ENCODE measurements around the gene NMNAT1.
"Not testable (repeated sequence)": the region's sequence is repeated elsewhere in the genome, so short reads cannot be mapped to it uniquely, and the experiment has no call there.

The NMNAT1 gene

DNA sequence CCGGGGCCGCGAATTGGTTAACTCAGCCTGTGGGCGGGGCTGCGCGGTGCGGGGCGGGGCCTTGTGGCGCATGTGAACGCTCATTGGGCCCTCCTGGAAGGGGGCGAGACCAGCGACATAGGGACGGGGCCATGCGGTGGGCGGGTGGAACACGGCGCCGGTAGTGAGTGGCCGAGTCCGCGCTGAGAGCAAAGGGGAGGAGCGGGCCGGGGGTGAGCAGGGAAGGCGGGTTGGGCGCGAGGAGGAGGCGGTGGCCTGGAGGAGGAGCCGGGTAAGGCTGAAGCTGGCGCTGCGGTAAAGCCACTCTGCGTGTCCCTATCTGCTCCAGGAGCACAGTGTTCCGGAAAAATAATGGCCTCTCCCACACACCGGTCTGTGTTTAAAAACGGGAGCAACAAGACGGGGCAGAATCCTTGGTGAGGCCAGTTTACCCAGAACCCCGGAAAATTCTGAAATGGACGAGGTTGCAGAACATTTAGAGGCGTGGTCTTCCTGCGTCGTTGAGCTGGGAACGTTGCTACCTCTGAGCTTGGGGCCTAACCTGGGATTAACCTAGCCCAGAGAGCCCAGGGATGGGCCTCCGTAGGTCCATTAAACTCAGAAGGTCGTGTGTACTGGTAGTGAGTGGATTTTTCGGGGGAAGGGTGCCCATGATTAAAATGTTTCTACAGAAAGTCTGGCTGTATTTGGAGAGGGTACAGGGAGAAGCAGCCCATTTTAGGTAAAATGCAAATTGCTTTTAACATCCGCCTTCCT, 32.7 kb upstream of the NMNAT1 start:
- Mint-ChIP-seq H3K4me1 (peaks cover 28% of the 10 kb centered on the region), H3K27ac (peak overlapping the region; percentile 95), H3K9me3 (no peaks in the 10 kb centered on the region), H3K36me3 (no peaks in the 10 kb centered on the region), H3K27me3 (no peaks in the 10 kb centered on the region), H3K4me3 (peak overlapping the region; percentile 94)
- ATAC-seq, result peak; percentile 98

DNA sequence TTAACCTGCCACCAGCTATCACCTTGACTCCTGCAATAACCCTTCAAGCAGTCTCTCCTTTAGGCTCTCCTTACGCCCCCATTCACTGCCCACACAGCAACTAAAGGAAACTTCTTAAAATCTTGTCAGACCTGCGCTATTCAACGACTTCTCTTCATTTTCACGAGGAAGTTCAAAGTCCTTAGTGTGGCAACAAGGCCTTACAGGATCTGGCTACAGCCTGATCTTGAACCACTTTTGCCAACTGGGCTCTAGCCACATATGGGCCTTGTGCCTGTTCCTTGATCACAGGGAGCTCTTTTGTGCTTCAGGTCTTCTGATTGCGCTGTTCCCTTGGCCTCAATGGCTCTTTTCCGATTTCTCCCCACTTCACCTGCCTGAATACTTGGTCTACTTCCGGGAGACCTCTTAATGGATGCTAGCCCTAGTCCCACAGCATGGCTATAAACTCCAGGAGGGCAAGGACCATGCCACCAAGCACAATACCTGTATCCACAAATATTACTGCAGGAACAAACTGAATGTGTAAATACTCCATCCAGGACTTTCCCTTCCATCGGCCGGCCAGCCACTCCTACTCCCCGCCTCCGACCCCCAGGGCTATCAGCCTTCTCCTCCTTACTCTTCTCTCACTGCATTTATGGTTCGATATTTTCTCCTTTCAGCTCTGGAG, 30.9 kb upstream of the NMNAT1 start:
- peak overlapping the region; percentile 45 for H3K4me3 Mint-ChIP-seq
- H3K9me3 Mint-ChIP-seq, result no peaks in the 10 kb centered on the region
- no peak for ATAC-seq
- peaks cover 28% of the 10 kb centered on the region for H3K4me1 Mint-ChIP-seq
- no peaks in the 10 kb centered on the region for H3K36me3 Mint-ChIP-seq
- H3K27ac Mint-ChIP-seq, result peak overlapping the region; percentile 20
- no peaks in the 10 kb centered on the region for H3K27me3 Mint-ChIP-seq

DNA sequence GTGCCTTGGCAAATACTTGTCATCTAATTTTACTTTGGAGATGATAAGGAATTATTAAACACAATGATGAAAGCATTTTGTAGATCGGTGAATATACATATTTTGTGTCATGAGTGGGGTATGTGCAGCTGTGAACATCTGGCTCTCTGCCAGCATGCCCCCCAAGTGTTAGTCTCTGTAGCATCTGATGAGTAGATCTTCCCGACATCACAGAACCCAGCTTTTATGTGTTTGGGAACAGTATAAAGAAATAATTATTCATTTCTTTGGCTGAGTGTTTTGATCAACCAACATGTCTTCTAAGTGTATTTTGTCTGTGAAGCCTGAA, 28.7 kb upstream of the NMNAT1 start:
- Mint-ChIP-seq H3K27me3 (no peaks in the 10 kb centered on the region), H3K9me3 (no peaks in the 10 kb centered on the region), H3K27ac (no peak overlapping the region), H3K4me3 (no peak overlapping the region), H3K4me1 (peaks cover 15% of the 10 kb centered on the region), H3K36me3 (no peaks in the 10 kb centered on the region)
- ATAC-seq, result no peak

DNA sequence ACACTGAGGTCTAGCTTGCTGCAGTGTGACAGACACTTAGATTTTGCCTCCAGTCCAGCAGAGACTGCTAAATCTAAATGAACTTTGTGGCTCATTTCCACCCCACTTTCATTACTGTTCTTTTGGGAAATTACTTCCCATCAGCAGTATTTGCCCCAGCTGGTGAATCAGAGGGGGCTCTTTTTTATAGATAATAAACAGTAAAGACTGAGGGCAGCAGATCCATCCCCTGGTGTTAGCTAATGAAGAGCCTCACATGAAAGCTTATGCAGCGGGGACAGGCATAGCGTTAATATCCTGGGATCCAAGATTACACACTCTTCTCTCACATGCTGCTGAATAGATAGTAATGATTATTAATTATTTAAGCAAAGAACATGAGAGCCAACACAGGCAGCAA, 26.8 kb upstream of the NMNAT1 start:
- H3K36me3 Mint-ChIP-seq, result no peaks in the 10 kb centered on the region
- H3K4me1 Mint-ChIP-seq, result peaks cover 7% of the 10 kb centered on the region
- H3K27me3 Mint-ChIP-seq, result no peaks in the 10 kb centered on the region
- H3K4me3 Mint-ChIP-seq, result no peak overlapping the region
- H3K27ac Mint-ChIP-seq, result no peak overlapping the region
- H3K9me3 Mint-ChIP-seq, result no peaks in the 10 kb centered on the region
- no peak for ATAC-seq

DNA sequence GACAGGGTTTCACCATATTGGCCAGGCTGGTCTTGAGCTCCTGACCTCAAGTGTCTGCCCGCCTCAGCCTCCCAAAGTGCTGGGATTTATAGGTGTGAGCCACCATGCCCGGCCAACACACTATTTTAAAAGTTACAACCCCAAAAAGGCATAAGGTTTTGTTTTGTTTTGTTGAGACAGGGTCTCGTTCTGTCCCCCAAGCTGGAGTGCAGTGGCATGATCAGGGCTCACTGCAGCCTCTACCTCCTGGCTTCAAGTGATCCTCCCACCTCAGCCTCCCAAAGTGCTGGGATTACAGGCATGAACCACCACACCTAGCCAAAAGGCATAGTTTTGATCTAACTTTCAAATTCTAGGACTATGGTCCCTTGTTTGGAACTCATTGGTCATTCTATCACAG, 25.8 kb upstream of the NMNAT1 start:
- H3K27me3 Mint-ChIP-seq, H3K36me3 Mint-ChIP-seq, H3K4me1 Mint-ChIP-seq: not testable (repeated sequence)

DNA sequence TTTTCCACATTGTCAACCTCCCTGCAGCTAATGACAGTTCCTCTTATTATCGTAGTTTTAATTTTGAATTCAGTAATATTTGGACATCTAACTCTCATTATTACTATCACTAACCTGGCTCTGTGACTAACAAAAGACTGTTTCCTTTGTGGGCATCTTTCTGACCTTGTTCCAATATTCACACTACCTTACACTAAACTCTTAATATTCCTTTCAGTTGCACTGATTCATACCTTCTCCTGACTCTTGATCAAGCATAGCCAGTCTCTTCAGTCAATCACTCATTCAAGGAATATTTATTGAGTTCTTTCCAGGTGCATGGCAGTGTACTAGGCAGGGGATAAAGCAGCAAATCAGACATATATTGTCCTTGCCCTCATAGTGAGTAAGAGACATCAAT, 25.4 kb upstream of the NMNAT1 start:
- H3K4me3 Mint-ChIP-seq, result no peak overlapping the region
- H3K27ac Mint-ChIP-seq, result no peak overlapping the region
- no peaks in the 10 kb centered on the region for H3K36me3 Mint-ChIP-seq
- no peak for ATAC-seq
- H3K4me1 Mint-ChIP-seq, result no peaks in the 10 kb centered on the region
- no peaks in the 10 kb centered on the region for H3K27me3 Mint-ChIP-seq
- no peaks in the 10 kb centered on the region for H3K9me3 Mint-ChIP-seq

More for the DNA sequence above, 25.8 kb upstream of the NMNAT1 start:
- not testable (repeated sequence) for H3K4me3 Mint-ChIP-seq, ATAC-seq, H3K9me3 Mint-ChIP-seq, H3K27ac Mint-ChIP-seq

DNA sequence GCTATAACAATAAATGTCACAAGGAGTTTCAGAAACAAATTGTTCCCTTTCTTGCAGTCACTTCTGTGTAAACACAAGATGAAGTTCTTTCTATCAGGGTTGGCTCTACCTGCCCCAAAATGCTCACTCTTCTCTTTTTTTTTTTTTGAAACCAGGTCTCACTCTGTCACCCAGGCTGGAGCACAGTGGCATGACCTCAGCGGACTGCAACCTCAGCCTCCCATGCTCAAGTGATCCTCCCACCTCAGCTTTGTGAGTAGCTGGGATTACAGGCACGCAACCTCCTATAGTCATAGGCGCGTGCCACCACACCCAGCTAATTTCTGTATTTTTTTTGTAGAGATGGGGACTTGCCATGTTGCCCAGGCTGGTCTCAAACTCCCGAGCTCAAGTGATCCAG, 22.7 kb upstream of the NMNAT1 start:
- H3K4me3 Mint-ChIP-seq, result no peak overlapping the region
- no peaks in the 10 kb centered on the region for H3K27me3 Mint-ChIP-seq
- H3K36me3 Mint-ChIP-seq, result no peaks in the 10 kb centered on the region
- H3K9me3 Mint-ChIP-seq, result no peaks in the 10 kb centered on the region
- ATAC-seq, result no peak
- no peaks in the 10 kb centered on the region for H3K4me1 Mint-ChIP-seq
- H3K27ac Mint-ChIP-seq, result no peak overlapping the region

DNA sequence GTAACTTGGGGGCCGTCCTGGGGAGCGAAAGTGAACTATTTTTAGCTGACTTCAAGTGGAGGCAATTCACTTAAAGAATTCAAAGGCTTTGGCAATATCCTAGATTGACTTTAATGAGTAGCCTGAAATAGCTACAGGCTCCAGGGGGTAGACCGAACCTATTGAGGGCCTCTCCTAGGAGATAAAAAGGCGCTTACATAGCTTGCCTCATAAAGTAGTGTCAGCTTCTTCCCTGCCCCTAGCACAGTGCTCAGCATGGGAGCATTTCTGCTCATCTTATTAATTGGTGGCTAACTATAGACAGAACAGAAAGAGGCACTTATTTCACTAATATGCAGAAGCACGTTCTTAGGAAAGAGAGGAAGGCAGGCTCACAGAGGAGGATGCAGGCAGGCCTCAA, 20.9 kb upstream of the NMNAT1 start:
- no peaks in the 10 kb centered on the region for H3K9me3 Mint-ChIP-seq
- no peak overlapping the region for H3K4me3 Mint-ChIP-seq
- no peaks in the 10 kb centered on the region for H3K27me3 Mint-ChIP-seq
- no peak for ATAC-seq
- H3K36me3 Mint-ChIP-seq, result peaks cover 5% of the 10 kb centered on the region
- no peaks in the 10 kb centered on the region for H3K4me1 Mint-ChIP-seq
- H3K27ac Mint-ChIP-seq, result no peak overlapping the region

DNA sequence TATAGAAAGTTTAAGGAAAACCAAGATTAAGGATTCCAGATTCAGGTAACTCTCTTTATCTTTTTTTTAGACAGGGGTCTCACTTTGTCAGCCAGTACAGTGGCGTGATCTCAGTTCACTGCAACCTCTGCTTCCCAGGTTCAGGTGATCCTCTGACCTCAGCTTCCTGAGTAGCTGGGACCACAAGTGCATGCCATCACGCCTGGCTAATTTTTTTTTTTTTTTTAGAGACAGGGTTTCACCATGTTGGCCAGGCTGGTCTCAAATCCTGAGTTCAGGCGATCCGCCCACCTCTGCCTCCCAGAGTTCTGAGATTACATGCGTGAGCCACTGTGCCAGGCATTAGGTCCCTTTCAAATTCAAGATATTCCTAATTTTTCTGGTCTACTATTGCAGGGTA, 16.0 kb upstream of the NMNAT1 start:
- H3K27me3 Mint-ChIP-seq, result no peaks in the 10 kb centered on the region
- no peaks in the 10 kb centered on the region for H3K9me3 Mint-ChIP-seq
- peaks cover 24% of the 10 kb centered on the region for H3K36me3 Mint-ChIP-seq
- no peak for ATAC-seq
- H3K27ac Mint-ChIP-seq, result peak overlapping the region; percentile 46
- H3K4me1 Mint-ChIP-seq, result peaks cover 5% of the 10 kb centered on the region
- no peak overlapping the region for H3K4me3 Mint-ChIP-seq

DNA sequence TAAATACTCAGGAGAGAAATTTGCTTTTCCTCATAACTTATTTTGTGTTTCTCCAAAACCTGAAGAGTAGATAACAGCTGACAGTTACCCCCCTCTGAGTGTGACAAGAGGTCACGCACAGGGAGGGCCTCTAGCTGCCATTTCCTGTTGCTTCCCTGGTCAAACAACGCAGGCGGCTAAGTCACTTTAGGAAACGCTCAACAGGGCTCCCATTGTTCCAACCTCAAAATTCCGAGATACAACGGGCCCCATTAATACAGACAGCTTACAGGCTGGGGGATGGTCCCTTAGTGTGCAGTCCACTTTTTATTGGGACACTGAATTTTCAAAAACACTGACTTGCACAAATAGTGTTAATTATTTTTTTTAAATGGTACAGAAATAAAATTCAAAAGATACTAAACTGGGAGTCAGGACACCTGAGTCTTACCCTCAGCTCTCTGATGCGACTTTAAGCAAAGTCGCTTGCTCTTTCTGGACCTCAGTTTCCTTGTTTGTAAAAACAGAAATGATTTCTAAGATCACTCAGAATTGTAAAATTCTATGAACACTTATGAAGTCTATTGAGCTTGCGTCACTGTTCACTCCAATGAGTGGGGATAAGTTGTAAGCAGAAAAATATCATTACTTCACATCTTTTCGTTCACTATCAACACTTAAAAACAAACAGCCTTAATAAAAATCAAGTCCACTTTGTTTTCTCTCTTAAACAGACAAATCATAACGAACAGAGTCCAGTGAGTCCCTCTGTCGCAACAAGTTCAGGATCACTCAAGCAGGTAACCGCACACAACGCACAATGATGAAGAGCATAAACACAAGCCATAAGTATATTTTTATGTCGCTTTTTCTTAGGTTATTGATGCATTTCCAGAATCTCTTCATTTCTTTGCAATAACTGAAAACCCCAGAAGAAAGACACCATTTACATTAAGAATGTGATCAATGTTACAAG, 13.6 kb upstream of the NMNAT1 start:
- H3K36me3 Mint-ChIP-seq, result peaks cover 33% of the 10 kb centered on the region
- ATAC-seq, result no peak
- no peaks in the 10 kb centered on the region for H3K9me3 Mint-ChIP-seq
- H3K27me3 Mint-ChIP-seq, result no peaks in the 10 kb centered on the region
- no peak overlapping the region for H3K4me3 Mint-ChIP-seq
- H3K4me1 Mint-ChIP-seq, result peaks cover 5% of the 10 kb centered on the region
- H3K27ac Mint-ChIP-seq, result no peak overlapping the region

DNA sequence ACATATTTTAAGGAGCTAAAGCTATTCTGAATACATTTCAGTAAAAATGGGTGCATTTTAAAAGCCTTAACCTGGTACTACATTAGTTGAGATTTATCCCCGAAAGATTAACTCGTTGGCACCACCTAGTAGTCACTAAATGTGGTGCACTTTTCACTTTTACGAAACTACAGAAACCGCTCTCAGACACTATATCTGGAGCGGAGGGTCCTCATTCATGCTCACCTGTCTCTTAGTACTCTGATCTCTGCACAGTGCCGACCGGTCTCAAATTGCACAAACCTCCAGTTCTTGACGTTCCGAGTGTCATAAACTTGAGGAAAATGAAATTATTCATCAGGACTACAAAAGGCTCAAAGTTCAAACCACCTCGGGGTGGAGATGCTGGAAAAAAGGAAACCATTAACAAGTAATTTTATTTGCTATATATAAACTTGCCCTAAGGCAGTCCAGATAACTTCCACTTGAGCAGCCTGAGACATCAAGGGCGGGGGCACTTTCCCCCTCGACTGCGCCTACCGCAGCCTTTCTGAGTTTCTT, 806 bp upstream of the NMNAT1 start:
- peak; percentile 70 for ATAC-seq
- Mint-ChIP-seq H3K27me3 (no peaks in the 10 kb centered on the region), H3K9me3 (no peaks in the 10 kb centered on the region), H3K4me3 (peak overlapping the region; percentile 88), H3K36me3 (peaks cover 12% of the 10 kb centered on the region), H3K27ac (peak overlapping the region; percentile 94), H3K4me1 (peaks cover 21% of the 10 kb centered on the region)

DNA sequence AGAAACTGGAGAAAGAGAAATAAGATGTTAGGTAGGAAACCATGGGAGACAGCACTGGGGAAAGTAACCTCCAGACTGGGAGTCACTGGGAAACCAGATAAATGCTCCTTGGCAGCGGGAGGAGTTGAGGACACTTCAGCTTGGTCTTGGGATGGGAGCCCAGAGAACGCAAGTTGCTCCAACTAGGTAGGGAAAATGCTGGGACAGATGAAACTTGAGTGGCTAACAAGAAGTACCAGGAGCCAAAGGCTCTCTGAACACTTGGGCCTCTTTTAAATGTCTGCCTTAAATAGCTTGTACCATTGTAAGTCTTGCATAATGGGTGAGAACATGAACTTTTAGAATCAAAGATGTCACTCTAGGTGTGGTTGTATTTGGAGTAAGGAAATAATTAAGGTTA, 3.0 kb downstream of the NMNAT1 start:
- H3K9me3 Mint-ChIP-seq, result no peaks in the 10 kb centered on the region
- no peak overlapping the region for H3K4me3 Mint-ChIP-seq
- peaks cover 32% of the 10 kb centered on the region for H3K4me1 Mint-ChIP-seq
- no peak for ATAC-seq
- peaks cover 13% of the 10 kb centered on the region for H3K36me3 Mint-ChIP-seq
- H3K27ac Mint-ChIP-seq, result no peak overlapping the region
- H3K27me3 Mint-ChIP-seq, result no peaks in the 10 kb centered on the region

DNA sequence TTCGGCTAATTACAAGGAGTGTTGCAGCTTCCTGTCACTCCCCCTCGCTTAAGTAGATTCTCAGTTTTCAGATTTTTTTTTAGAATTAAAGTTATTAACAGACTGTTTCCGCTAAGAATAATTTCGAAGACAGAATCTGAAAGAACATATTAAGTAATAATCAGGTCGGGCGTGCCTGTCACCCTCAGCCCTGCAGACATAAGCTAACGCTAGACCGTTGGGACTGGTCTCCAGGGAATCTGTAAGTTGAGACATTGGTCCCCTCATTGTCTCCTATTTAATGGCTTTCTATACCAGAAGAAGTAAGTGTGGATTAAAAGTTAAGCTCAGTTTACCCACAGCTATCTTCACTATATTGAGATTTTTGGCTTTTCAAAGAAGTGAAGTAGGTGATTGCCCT, 14.5 kb downstream of the NMNAT1 start:
- no peak for ATAC-seq
- H3K27ac Mint-ChIP-seq, result no peak overlapping the region
- no peaks in the 10 kb centered on the region for H3K36me3 Mint-ChIP-seq
- H3K9me3 Mint-ChIP-seq, result no peaks in the 10 kb centered on the region
- no peak overlapping the region for H3K4me3 Mint-ChIP-seq
- H3K27me3 Mint-ChIP-seq, result no peaks in the 10 kb centered on the region
- peaks cover 18% of the 10 kb centered on the region for H3K4me1 Mint-ChIP-seq

DNA sequence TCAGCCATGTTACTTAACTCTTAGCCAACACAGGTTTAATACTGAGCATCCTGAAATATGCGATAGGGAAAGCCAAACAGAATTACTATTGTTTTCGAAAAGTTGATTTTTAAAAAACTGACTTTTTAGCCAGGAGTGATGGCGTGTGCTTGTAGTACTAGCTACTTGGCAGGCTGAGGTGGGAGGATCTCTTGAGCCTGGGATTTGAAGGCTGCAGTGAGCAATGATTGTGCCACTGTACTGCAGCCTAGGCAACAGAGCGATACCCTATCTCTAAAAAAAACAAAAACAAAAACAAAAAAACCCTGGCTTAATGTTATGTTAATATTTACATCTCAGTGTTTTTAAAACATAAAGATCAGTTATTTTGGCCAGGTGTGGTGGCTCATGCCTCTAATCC, 16.7 kb downstream of the NMNAT1 start:
- ATAC-seq, result no peak
- H3K27me3 Mint-ChIP-seq, result no peaks in the 10 kb centered on the region
- no peaks in the 10 kb centered on the region for H3K36me3 Mint-ChIP-seq
- H3K9me3 Mint-ChIP-seq, result no peaks in the 10 kb centered on the region
- peak overlapping the region; percentile 79 for H3K27ac Mint-ChIP-seq
- H3K4me1 Mint-ChIP-seq, result peaks cover 18% of the 10 kb centered on the region
- H3K4me3 Mint-ChIP-seq, result no peak overlapping the region
